Stimulated activated CD8-positive, alpha-beta memory T cell treated with anti-CD3 and anti-CD28 coated beads, Interleukin-15, amount 100 ng/mL, for 48 hours (primary cell): ENCODE measurements around the gene GSS.
A peak's percentile ranks its signal among the peaks of the same experiment; 100 is the strongest.

Experiments used
- DNase-seq, 2 donors: peaks; one replicate each; pipeline ENCODE4 v3.0.0-alpha.2; 2020; ENCODE audit warnings: low read depth in 2 of 2

The GSS gene

GRCh38 chr20:34946661-34947060 lies 8.9 kb downstream of the GSS start:
- no peak for DNase-seq

- DNase-seq: no peak
Measured at GRCh38 chr20:34945315-34946077, 10.1 kb downstream of the GSS start.

DNA sequence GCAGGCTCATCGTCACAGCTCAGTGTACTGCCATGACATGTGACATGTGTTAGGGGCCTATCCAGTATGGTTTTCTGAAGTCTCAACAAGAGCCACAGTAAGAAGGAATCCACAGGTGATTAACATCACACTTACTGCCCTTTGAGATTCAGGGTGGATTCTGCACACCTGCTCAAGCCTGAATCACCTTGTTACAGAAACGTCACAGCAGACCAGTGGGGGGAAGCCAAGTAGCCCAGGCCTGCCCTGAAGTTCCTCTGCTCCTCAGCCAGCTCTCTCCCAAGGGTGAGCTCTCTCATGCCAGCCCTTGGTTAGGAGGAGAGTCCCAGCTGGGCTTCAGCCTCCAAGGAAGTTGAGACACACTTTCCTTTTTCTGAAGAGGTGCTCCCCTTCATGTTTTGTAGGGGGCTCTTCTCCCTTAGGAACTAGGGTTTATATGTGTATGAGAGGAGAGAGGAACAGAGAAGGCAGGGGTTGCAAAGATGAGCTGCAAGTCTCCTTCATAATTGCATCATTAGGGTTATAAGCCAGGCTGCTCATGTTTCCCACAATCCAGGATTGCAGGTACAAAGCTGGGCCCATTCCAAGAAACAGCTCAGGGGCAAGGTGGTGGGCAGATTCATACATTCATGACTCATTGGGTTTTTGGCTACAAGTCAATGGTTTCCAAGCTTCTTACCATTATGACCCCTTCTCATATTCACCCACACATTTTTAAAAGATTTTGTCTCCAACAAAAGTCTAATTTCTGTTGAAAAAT lies 11.6 kb downstream of the GSS start:
- DNase-seq: no peak

GRCh38 chr20:34942301-34942700 lies 13.3 kb downstream of the GSS start:
- no peak for DNase-seq

- DNase-seq: no peak
Measured at GRCh38 chr20:34941226-34941625, 14.4 kb downstream of the GSS start.

GRCh38 chr20:34940081-34940481 lies 15.5 kb downstream of the GSS start:
- no peak for DNase-seq

DNA sequence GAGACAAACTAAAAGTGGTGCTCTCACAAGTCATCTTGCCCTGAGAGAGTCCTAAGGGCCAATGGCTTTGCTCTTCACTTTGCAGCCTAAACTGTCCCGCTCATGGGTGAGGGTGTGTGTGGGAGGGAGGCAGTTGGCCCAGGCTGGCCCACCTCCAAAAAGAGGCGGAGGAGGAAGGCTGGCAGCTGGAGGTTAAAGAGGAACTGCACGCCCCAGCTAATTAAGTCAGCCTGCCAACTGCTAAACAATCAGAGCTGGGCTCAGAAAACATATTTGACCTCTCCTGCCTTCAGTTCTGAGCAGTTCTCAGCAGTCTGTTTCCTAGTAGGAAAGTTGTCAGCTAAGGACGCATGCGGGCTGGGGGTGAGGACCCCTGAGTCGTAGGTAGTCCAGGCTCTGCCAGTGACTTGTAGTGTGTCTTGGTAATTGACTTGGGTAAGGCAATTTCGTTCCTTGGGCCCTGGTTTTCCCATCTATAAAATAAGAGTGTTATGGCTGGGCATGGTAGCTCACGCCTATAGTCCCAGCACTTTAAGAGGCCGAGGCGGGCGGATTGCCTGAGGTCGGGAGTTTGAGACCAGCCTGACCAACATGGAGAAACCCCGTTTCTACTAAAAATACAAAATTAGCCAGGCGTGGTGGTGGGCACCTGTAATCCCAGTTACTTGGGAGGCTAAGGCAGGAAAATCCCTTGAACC lies 17.0 kb downstream of the GSS start:
- no peak for DNase-seq

- DNase-seq: no peak
Measured at GRCh38 chr20:34931771-34932170, 23.8 kb downstream of the GSS start.

DNA sequence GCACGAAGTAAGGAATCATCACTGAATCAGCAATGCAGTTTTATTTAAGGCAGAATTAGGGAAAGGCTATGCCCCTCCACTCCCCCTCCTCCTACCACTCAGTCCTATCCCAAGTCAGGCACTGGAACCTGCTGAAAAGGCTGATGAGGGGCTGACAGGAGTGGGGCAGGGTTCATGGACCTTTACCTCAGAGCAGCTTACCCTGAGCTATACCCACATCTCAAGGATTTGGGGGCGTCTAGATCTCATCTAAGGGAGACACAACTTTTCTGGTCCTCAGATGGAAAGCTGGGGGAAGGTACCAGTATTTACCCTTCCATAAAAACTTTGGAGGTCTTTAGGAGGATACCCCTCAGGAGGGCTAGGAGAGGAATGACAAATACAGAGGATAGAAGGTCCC lies 27.2 kb downstream of the GSS start:
- DNase-seq: no peak

GRCh38 chr20:34927736-34928135 lies 27.9 kb downstream of the GSS start:
- no peak for DNase-seq

DNA sequence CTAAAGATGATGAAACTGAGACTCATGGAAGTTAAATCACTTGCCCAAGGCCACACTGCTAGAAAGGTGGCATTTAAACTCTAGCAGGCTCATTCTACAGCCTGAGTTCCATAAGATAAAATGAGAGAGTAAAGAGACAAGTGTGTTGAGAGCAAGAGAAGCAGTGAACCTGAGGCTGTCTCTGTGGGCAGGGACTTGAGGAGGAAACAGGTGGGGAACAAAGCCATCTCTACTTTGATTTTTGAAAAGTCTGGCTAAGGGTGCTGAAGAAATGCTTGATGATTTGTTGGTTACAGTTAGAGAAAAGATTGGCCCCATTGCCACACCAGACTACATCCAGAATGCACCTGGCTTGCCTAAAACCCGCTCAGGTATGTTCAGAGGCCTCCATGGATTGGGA lies 29.0 kb downstream of the GSS start:
- DNase-seq: no peak

DNA sequence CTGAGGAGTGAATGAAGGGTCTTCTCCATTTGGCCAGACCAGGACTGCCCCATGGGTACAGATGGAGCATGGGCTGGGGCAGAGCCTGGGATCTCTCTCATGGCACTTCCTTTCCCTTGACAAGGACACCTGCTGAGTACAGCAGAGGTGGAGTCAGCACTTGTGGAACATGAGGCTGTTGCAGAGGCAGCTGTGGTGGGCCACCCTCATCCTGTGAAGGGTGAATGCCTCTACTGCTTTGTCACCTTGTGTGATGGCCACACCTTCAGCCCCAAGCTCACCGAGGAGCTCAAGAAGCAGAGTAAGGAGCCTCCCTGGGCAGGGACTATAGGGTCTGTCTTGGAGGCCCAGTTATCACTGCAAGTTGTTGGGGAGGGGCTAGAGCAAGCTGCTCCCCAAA lies 29.6 kb downstream of the GSS start:
- no peak for DNase-seq

DNA sequence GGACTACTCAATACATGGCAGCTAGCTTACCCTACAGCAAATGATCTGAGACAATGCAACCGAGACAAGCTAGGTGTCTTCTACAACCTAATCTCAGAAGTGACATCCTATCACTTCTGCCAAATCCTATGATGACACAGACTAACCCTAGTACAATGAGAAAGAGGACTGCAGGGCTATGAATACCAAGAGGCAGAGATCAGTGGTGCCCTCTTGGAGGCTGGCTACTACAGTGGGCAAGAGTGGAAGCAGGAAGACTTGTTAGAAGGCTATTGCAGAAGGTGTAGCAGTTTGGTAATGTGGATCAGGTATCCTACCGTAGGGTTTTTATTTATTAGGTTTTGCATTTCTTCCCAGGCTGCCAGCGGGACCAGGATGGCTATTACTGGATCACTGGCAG lies 30.3 kb downstream of the GSS start:
- DNase-seq: no peak

- no peak for DNase-seq
Measured at GRCh38 chr20:34923414-34923813, 32.2 kb downstream of the GSS start.

GRCh38 chr20:34922654-34923381 lies 32.8 kb downstream of the GSS start:
- no peak for DNase-seq

DNA sequence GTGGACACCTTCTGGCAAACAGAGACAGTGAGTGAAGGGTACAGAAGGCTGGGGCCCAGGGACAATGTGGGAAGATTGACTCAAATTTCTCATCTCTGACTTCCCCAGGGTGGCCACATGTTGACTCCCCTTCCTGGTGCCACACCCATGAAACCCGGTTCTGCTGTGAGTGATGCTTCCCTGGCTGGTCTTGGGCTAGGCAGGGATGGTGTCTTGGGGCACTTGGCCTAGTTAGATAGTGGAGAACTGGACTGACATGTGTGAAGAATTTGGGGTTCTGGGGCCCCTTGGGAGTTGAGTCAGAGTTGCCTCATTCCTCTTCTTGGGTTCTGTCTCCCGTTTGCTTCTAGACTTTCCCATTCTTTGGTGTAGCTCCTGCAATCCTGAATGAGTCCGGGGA lies 34.2 kb downstream of the GSS start:
- peak in 1 of 2 donors; percentile 22 for DNase-seq

DNA sequence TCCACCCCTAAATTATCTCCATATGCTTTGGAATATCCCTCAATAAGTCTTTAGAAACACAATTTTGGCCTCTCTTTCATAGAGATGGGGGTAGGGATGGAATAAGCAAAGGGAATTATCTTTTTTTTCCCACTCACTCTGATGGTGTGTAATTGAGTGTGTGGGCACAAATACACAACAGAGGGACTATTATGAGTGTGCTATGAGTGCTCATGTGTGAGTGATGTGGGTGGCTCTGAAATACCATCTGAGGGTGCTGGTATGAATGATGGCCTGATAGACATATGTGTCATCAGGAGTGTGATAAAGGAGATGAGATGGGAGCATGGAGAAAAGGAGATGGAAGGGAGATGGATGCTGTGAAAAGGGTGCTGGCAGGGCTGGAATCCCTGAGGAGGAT lies 35.6 kb downstream of the GSS start:
- DNase-seq: no peak

DNA sequence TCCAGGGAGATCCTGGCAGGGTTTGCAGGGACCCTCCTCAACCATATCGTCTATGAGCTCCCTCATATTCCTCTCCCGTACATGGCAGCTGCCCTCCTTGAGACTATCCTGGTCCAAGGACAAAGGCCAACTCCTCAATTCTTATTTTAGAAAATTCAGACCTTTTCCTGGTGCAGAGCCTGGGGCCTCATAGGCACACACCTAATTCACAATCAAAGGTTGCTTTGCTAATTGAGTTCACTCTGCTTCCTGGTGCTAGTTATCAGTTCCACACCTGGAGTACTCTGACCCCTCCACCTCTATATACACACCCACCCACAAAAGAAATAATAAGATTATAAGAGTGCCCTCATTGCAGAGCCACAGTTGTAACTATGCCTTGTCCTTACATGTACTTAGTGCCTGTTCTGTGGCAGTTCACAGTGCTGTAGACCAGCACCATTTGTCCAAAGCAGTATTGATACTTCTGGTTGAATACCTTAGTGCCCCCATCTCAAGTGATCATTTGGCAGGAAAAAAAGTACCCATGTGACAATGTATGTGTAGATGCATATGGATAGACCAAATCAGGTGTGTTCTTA lies 38.7 kb downstream of the GSS start:
- no peak for DNase-seq

DNA sequence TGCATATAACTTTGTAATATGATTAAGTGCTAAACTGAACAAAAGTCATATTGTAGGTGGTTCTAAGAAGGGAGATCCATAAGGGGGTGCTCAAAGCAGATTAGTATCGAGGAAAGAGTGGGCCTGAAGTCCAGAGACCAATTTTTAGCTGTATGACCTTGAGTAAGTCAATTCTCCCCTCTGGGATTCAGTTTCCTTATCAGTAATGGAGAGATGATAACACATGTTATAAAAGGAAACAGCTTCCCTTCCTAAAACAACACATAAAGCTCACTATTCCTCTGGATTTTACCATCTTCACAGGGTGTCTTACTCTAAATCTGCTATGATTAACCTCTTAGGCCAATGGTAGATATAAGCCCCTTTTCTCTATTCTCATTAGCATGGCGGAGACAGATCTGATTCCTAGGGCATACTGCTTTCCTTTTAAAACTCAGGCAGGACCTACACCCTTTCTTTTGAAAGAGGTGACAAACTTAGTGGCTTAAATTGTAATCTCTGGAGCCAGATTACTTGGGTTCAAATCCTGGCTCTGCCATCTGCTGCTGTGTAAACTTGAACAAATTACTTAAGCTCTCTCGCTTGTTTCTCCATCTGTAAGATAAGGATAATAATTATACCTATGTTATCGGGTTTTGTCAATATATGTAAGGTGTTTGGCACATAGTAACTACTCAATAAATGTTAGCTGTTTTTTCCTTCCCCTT lies 39.7 kb downstream of the GSS start:
- no peak for DNase-seq

GRCh38 chr20:34915131-34915530 lies 40.5 kb downstream of the GSS start:
- DNase-seq: no peak
